HG03575 (cell line): Measurements from ENCODE around the gene S100A8.

ENCODE experiments used
- ATAC-seq: cut with Tn5 transposase; IDR thresholded peaks from one replicate; pipeline ENCODE4 v1.9.1; 2021; ENCODE audit not compliant: unreplicated experiment, insufficient number of reproducible peaks, low FRiP score; ENCODE audit errors: extremely low read depth

Gene S100A8

DNA sequence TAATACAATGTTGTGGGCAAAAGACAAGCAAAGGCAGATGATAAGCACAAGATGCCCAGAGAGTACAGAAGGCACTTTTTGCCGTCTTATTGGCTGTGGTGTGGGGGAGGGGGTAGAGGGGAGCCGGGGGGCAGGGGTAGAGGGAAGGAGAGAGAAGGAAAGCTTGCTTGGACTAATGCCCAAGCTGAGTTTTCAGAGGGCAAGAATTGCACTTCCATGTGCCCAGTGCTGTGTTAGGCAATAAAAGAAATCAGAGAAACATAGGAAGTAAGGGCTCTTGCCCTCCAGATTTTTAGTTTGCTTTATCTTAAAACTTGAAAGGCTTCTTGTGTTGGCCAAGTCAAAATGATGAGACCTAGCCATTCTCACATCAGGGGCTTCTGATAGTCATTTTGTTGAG lies 23.8 kb downstream of the S100A8 start:
- ATAC-seq, result no peak

DNA sequence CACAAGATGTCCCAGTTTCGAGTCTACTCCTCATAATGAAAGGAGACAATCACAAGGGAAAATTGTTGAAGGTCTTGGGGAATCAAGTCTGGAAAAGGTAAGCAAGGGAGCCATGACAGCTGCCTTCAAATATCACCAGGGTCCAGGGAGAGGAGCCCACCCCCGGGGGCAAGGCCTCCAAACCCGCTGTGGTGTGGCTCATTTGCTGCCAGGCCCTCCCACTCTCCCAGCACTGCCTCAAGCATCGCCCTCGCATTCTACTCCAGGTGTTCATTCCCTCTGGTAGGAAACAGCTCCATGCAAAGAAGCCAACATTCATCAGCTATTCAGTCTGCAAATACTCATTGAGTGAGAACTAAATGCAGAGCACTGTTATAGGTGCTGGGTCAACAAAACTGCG lies 24.6 kb downstream of the S100A8 start:
- ATAC-seq, result no peak

DNA sequence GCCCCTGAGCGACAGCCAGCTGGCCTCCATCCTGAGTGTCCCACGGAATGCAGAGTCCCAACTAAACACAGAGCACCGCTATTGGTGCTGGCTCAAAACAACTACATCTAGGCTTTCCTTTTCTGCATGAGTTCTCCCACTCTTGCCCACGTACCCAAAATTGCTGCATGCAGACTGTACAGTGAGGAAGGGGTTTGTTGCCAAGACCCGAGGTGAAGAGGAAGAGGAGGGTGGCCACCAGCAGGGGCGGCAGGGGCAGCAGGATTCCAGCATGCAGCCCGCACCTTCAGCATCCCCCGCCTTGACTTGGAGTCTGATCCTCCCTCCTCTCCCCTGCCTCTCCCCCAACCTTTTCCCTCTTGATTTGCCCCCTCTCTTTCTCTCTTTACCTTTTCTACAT lies 25.2 kb downstream of the S100A8 start:
- no peak for ATAC-seq

DNA sequence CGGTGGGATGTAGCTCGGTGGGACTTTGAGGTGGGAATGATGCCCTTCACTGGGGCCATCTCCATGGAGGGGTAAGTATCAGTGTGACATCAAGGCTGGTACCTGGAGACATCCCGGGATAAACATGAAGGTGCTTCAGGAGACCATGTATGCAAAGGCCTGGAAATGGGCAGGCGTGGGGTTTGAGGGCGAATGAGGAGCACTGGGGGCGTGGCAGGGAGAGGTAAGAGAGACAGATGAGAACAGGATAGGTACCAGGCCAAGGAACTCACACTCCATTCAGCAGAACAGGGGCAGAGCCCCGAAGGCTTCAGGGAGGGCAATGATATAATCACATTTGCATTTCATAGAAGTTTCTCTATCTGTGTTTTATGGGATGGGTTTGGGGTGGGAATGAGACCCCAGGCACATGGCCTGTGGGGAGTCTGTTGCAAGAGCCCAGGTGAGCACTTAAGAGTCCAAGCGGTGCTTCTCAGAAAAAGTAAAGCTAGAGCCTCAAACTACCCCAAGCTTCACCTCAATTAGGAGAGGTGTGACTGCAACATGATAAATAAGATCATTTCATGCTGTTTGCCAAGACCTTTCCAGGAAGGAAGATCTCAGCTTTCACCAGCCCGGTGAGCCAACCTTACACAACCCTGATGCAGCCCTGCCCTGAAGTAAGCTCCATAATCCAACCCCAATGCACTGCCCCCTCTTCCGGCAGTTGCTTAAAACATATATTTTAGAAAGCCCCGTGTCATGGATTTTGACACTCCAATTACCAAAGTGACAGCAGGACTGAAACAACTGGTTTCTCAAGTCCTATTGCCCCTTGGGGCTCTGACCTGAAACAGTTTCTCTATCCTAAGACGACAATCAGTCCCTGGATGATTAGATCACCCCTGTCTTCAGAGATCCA lies 25.9 kb downstream of the S100A8 start:
- ATAC-seq, result no peak

DNA sequence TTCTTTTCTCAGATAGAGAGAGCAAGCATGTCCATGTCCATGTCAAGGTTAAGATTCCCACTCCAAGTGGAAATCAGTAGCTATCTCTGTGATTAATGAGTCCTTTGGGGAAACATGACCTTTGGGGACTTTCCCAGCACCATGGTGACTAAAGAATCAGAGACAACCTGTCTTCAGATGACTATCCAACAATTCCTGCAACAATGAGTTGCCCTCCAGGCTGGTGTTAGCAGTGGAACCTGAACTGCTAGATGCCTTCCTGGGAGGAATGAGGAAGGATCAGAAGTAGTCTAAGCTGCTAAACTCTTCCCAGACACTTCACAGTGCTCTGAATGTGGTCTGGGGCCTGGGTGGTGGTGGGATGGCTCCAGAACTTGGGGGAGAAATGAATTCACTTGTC lies 26.7 kb downstream of the S100A8 start:
- ATAC-seq, result no peak

DNA sequence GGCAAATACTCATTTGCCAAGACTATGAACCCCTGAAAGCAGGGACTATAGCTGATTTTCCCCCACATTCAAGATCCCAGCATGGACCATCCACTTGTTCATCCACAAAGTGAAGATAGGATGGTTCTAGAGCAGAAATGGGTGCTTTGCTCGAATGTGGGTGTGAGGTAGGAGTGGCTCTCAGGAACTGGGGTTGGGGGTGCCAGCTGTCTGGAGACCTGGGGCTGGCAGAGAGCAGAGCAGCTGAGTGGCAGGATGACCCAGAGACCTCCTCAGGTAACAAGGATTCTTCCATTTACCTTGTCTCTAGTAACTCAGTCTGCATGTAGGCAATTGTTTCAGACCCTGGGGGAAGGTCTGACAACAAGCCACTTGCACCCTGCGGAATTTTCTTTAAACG lies 27.2 kb downstream of the S100A8 start:
- no peak for ATAC-seq

DNA sequence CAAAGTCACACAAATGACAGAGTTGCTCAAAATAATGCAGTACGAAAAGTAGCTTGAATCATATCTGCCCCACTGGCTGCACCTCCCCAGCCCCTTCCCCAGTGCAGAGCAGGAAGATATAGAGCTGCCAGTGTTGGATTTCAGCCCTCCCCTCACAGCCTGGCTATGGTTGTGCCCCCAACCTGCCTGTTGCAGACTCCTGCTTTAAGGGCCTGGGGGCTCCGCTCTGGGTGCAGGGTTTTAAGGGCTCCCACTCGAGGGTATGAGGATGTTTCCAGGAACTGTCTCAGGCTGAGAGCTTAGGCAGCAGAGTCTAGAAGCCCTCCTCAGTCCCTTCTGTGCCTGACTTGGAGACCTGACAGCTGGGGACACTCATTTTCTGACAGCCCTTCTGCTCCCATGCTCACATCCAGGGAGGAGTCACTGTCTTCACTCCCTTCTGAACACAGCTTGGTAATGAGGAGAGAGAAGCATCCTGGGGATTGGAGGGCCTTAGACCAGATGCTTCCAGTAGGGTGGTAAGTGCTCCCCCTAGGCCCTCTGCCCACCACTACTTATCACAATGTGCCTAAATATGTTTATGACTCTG lies 28.6 kb downstream of the S100A8 start:
- ATAC-seq, result no peak

DNA sequence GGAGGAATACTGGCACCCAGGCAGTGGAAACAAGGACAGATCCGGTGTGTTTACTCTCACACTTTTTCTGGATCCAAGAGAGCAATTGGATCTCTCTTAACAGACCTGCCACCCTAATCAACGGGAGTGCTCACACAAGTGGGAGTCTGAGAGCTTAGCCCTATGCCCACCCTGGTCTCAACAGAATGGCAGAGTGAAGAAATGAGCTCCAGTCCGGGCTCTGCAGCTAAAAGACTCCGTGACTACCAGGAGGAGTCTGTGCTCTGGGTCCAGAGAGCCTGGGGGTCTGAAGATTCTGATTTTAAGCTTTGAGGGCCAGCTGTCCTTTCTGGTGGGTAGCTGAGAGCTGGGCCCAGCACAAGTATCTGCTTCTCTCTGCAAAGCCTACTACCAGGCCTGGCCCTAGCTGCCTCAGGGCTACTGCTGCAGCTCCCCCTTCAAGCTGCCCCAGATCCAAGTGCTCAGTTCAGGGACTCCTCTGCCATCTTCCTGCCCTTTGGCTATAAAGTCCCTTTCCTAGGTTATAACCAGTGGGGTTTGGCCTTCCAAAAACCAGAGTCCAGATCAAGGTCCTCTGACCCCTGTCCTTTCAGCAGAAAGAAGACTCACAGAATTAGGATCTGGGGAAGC lies 29.3 kb downstream of the S100A8 start:
- ATAC-seq, result no peak

DNA sequence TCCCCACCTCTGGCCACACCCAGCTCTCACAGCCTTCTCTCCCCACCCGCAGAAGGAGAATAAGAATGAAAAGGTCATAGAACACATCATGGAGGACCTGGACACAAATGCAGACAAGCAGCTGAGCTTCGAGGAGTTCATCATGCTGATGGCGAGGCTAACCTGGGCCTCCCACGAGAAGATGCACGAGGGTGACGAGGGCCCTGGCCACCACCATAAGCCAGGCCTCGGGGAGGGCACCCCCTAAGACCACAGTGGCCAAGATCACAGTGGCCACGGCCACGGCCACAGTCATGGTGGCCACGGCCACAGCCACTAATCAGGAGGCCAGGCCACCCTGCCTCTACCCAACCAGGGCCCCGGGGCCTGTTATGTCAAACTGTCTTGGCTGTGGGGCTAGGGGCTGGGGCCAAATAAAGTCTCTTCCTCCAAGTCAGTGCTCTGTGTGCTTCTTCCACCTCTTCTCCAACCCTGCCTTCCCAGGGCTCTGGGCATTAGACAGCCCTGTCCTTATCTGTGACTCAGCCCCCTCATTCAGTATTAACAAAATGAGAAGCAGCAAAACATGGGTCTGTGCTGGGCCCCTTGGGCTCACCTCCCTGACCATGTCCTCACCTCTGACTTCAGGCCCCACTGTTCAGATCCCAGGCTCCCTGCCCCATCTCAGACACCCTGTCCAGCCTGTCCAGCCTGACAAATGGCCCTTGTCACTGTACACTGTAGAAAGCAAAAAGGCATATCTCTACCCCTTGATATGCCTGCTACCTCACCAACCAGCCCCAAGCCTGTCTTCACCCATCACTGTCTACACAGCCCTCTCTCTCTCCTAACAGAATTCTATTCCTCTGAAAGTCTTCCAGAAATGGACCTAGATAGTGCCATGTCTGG lies 30.0 kb downstream of the S100A8 start:
- no peak for ATAC-seq

DNA sequence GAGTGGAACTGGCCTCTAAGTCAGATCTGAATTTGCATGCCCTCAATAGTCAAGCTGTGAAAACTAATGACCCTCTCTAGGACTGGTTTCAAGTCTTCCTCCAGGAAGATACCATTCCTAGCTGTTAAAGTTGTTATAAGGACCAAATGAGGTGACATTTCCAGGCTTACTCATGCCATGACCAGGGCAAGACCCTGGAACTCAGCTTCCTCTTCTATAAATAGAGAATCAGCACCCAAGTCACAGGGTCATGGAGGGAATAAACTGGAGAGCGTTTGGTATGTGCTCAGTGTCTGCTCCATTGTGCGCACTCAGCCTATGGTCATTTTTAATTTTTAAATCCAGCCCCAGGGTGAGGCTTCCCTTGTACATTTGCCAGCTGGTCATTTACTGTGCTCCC lies 30.7 kb downstream of the S100A8 start:
- no peak for ATAC-seq

DNA sequence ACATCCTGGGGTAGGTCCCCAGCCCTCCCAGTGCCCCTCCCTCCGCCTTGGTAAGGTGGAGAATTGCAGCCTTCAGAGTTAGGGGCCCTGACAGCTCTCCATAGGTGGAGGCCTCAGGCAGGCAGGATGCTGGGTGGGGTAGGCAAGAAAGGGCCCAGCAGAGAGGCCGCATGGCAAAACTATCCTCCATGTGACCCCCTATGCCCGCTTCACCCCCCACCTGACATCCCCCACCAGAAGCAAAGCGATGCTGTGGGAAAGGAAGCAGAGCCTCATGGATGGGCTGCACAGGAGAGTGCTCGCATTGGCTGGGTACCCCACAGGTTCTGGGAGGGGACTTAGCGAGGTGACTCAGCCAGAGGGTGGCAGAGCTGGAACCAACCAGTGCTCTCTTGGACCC lies 31.6 kb downstream of the S100A8 start:
- no peak for ATAC-seq

DNA sequence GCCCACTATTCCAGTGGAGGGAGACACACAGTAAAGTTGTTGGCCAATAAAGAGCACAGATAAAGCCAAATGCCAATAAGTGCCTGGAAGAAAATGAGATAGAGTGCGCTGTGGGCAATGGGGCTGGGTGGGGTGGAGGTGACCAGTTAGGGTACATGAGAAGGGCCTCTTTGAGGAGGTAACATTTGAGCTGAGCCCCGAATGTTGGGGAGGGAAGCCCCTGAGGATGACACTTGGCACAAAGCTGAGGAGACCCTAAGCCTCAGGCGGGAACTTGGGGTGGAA lies 32.2 kb downstream of the S100A8 start:
- ATAC-seq, result no peak

DNA sequence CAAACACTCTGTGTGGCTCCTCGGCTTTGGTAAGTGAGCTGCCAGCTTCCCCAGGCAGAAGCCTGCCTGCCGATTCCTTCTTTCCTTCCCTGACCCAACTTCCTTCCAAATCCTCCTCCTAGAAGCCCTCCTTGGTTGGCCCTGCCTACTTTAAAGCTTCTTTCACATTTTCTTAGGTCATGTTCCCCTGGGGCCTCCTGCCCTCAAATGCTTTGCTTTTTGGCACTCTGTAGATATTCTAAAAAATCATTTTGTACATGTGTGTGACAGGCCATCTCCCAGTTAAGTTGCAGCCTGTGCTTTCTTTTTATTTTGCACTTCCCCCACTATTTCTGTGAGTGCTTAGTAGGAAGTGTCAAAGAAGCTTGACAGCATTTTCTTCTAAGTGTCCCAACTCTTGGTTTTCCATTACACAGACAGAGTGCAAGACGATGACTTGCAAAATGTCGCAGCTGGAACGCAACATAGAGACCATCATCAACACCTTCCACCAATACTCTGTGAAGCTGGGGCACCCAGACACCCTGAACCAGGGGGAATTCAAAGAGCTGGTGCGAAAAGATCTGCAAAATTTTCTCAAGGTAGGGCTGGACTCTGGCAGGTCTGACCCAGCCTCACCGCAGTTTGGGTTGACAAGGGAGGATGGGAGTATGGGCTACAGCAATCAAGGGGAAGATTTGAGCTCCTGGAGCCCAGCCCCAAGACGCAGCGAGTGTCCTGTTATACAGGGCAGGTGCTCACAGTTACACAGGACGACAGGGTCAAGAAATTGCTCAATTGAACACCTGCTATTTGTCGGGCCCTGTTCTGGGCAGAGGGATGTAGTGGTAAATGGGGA lies 32.8 kb downstream of the S100A8 start, which contains the start of gene S100A9:
Gene S100A9, plus strand, starts transcription at position 2 of the 838 bp plus-strand sequence. Its CDS starts 430 bp downstream, at position 432.
- ATAC-seq, result no peak

DNA sequence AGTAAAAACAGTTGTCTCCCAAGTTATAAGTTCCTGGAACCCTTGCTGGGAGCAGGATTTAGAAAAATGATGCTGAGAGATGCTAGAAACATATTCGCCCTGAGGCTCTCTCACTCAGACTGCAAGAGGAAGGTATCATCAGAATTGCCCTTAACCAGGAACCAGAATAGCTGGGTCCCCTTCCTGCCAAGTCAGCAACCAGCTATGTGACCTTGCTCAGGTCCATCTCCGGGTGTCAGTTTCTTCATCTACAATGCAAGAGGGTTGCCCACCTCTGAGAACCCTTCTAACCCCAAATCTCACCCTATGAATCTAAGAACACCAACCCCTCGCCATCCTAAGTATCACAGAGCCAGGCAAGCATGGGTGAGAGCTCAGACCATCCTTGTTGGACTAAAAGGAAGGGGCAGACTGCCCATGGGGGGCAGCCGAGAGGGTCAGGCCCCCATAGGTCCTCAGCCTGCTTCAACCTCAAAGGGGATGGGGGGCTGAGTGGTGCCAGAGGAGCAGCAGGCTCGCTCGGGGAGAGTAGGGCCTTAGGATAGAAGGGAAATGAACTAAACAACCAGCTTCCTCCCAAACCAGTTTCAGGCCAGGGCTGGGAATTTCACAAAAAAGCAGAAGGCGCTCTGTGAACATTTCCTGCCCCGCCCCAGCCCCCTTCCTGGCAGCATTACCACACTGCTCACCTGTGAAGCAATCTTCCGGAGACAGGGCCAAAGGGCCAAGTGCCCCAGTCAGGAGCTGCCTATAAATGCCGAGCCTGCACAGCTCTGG lies 33.6 kb downstream of the S100A8 start:
- ATAC-seq, result no peak

DNA sequence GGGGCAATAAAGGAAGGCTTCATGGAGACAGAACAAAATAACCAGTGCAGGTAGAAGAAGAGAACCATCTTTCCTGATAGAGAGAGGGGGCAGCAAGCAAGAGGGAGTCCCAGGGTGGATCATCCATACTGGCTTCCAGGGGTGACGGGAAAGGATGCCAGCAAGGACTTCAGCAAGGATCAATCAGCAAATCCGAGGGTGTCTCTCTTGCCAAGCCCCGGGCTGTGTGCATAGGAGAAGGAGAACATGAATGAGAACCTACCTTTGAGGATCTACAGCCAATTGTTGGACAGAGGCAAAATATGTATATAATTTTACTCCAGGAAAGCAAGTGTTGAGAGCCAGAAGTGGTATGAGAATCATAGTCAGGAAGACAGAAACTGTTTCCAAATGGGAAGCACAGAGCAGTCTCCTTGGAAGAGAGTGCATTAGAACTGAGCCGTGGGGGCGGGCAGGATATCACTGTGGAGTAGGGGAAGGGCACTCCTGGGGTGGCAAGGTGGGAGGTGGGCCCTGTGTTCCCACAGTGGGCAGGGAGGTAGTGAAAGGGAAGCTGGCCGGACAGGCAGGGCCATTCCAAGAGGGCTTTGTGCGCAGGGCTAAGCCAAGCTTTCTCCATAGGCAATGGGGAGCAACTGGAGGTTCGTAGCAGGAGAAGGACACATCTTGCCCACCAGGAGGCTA lies 34.3 kb downstream of the S100A8 start:
- no peak for ATAC-seq

DNA sequence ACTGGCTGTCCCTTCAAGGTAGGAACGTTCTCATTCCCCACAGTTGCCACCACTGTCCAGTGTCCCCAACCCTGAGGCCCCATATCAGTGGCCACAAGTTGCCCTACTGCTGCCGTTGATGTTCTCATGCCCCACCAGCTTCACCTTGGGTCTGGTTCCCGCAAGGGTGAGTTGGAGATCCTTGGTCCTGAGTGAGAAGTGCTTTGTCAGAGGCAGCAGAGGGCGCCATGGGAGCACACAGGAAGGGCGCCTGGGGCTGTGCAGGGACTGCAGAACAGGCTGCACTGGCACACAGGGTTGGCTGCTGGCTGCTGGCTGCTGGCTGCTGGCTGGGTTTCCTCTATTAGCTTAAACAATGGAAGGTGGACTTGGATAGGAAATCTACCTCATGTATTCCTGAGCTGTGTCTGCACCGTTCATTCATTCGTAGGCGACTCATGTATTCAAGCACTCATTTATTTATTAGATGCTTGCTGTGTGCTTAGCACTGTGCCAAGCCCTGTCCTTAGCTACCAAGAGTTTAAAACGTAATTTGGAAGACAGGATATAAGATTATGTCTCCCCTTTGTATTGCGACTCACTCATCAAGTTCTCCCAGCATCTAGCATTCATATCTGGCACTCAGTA lies 35.3 kb downstream of the S100A8 start:
- ATAC-seq, result no peak
